Brain microvascular endothelial cell (primary cell): Measurements from ENCODE around the gene DIAPH1.

Source experiments
- DNase-seq: peaks from one replicate; pipeline ENCODE4 v3.0.0-alpha.2; 2020
- H3K27ac ChIP-seq: fragments of 250-450 bp; sonication (Bioruptor Pico); 2 replicates; pipeline ENCODE4 v1.5.1; 2020; ENCODE audit warnings: mild to moderate bottlenecking, moderate library complexity
- H3K27me3 ChIP-seq: fragments of 250-450 bp; sonication (Bioruptor Pico); replicated peaks from 2 replicates; pipeline ENCODE4 v1.5.1; 2020; ENCODE audit warnings: mild to moderate bottlenecking
- H3K36me3 ChIP-seq: fragments of 250-450 bp; sonication (Bioruptor Pico); replicated peaks from 2 replicates; pipeline ENCODE4 v1.5.1; 2020; ENCODE audit warnings: mild to moderate bottlenecking
- H3K4me3 ChIP-seq: 2 replicates; pipeline ENCODE4 v1.5.1; 2011; ENCODE audit warnings: low read depth, mild to moderate bottlenecking, control low read depth, low read length, moderate library complexity
- in situ Hi-C: cut with HindIII; loops from 2 replicates; pipeline ENCODE4 v1.10.0; 2017; ENCODE audit warnings: low sequenced_read_pairs, low pct_ligation_motif_present
- TF ChIP-seq, protein P1 (sequence below): IDR thresholded peaks from 2 replicates; pipeline ENCODE4 v1.5.1; 2011; ENCODE audit warnings: low read depth, mild to moderate bottlenecking, moderate library complexity, low read length, control low read depth, inconsistent platforms; ENCODE audit errors: missing control alignments

DIAPH1 gene

DNA sequence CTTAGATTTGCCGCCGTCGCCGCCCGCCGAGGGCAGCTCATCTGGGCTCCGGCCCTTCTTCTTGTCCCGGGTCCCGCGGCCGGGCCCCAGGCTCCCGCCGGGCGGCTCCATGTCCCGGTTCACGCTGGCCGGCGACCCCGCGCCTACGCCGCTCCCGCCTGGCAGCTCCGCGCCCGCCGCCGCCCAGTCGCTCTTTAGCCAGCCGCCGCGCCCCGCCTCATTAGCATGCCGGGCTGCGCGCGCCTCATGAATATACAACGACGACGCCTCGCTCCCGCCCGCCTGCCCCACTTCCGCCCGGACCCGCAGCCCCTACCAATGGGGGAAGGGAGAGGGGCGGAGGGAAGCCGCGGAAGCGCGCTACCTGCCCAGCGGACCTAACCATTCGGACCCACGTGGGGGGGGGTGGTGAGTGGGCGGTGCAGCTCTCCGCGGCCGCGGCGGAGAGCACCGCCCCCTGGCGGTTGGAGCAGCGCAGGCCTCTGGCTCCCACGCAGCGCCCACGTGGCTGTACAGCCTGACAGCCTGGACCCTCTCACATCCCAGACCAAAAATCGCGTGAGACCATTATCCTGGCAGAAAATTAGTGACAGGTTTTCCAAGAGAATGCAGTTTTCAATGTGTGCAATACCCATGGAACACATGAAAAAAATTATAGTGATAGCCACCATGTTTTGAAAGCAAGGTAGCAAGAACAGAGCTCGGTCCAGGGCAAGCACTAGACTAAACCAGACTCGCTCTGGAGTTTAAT is at the start of gene DIAPH1:
Gene DIAPH1 (minus strand): TSS at position 197 of the 751 bp plus-strand sequence. CDS start 86 bp downstream, at position 111.
- TF ChIP-seq, protein P1, sequence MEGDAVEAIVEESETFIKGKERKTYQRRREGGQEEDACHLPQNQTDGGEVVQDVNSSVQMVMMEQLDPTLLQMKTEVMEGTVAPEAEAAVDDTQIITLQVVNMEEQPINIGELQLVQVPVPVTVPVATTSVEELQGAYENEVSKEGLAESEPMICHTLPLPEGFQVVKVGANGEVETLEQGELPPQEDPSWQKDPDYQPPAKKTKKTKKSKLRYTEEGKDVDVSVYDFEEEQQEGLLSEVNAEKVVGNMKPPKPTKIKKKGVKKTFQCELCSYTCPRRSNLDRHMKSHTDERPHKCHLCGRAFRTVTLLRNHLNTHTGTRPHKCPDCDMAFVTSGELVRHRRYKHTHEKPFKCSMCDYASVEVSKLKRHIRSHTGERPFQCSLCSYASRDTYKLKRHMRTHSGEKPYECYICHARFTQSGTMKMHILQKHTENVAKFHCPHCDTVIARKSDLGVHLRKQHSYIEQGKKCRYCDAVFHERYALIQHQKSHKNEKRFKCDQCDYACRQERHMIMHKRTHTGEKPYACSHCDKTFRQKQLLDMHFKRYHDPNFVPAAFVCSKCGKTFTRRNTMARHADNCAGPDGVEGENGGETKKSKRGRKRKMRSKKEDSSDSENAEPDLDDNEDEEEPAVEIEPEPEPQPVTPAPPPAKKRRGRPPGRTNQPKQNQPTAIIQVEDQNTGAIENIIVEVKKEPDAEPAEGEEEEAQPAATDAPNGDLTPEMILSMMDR: peak; percentile 87
- in situ Hi-C loops: no loop called here

GRCh38 chr5:141665995-141666940 is 47.5 kb upstream of the DIAPH1 start:
- Histone ChIP-seq H3K27ac (no peak overlapping the region), H3K4me3 (no peak overlapping the region), H3K27me3 (no peaks in the 10 kb centered on the region), H3K36me3 (peaks cover 21% of the 10 kb centered on the region)
- TF ChIP-seq, protein P1: no peak
- no peak for DNase-seq
- in situ Hi-C loops: no loop called here

More for the DNA sequence above, at the start of gene DIAPH1:
- Histone ChIP-seq H3K4me3 (peak within 1 kb of the TSS; percentile 83), H3K27ac (peak within 1 kb of the TSS; percentile 43), H3K36me3 (peaks cover 27% of the 10 kb centered on the region), H3K27me3 (no peaks in the 10 kb centered on the region)
- DNase-seq: peak; percentile 93

DNA sequence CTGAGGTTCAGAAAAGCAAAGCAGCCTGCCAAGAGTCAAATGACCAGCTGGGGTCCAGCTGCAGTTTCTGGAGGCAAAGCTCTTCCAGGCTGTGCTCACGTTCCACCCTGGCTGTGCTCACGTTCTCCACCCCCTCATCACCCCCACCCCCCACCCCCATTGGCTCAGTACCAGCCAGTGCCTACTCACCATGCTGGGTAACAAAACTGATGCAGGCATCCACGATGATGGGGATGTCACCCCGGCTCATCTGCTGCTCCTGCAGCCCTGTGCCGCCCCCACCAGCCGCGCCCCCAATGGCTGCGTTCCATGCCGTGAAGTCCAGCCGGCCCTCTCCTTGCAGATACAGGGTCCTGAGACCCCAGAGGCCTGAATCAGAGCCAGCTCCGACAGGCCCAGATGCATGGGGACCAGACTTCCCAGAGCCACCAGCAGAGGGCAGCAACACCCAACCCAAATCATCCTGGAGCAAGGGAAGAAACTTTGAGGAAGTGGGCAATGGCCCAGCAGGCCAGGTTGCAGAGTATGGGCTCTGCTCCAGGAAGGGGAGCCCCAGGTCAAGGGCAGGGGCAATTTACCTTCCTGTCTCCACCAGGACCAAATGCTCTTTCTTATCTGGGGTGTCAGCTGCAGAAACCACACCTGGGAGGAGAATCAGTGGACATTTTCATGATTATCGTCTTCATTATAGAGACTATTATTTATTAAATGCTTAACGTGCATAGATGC is 46.1 kb upstream of the DIAPH1 start:
- Histone ChIP-seq H3K4me3 (no peak overlapping the region), H3K27ac (no peak overlapping the region), H3K36me3 (peaks cover 20% of the 10 kb centered on the region), H3K27me3 (no peaks in the 10 kb centered on the region)
- DNase-seq: peak; percentile 54
- in situ Hi-C loops: no loop called here
- TF ChIP-seq, protein P1: peak; percentile 97

- no peak overlapping the region for H3K4me3 ChIP-seq
- no peak for DNase-seq
- H3K27ac ChIP-seq: no peak overlapping the region
- TF ChIP-seq, protein P1: no peak
- H3K36me3 ChIP-seq: peaks cover 15% of the 10 kb centered on the region
- in situ Hi-C loops: no loop called here
- H3K27me3 ChIP-seq: no peaks in the 10 kb centered on the region
These were observed 44.7 kb upstream of the DIAPH1 start for GRCh38 chr5:141663506-141663905.

DNA sequence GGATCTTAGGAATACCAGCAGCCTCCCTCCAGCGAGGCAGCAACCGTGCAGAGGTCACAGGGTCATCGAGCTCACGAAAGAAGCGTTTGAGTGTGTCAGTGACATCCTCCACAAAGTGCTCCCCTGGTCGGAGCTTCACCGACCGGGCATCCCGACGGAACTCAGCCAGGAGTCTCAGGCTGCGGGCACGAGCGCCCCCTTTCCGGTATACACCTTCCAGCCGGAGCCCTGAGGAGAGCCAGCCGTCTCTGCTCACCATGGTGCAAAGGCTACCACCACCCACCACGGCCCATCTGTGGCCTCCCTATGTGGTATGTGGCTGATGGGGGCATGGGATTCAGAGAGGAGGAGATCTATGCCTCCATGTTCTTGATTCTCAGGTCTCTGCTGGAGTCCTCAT is 43.2 kb upstream of the DIAPH1 start:
- TF ChIP-seq, protein P1: no peak
- Histone ChIP-seq H3K27me3 (no peaks in the 10 kb centered on the region), H3K27ac (no peak overlapping the region), H3K36me3 (peaks cover 15% of the 10 kb centered on the region), H3K4me3 (no peak overlapping the region)
- no peak for DNase-seq
- in situ Hi-C loops: no loop called here
